Endothelial cell of umbilical vein (primary cell): ENCODE measurements around the gene FOXJ1. TPM values are rescaled to one million over a fixed set of nuclear protein-coding genes. Genes with fewer than 3 reads are reported as not detected.
A peak's percentile ranks its signal among the peaks of the same experiment; 100 is the strongest.

Experiments used
- BruUV-seq: library from RNA; stranded (reverse); fragments of 400-500 nt; replicated peaks from 2 replicates; lab custom pipeline; 2021; lab: Mats Ljungman, UMichigan
- CTCF ChIA-PET: fragments of 300-600, 350-600 bp; sonication (Branson Sonifier 250); formaldehyde crosslinking; loops from one replicate; lab custom pipeline; 2021; ENCODE audit warnings: antibody characterized with exemption, inconsistent platforms; lab: Charles Lee
- POLR2A ChIA-PET: fragments of 300-600, 350-600 bp; sonication (Branson Sonifier 250); formaldehyde crosslinking; loops from one replicate; lab custom pipeline; 2021; ENCODE audit warnings: antibody characterized with exemption, inconsistent platforms; lab: Charles Lee
- DNase-seq: peaks from one replicate; pipeline ENCODE4 v3.0.0-alpha.2; 2011; ENCODE audit warnings: low read depth, low spot score
- FAIRE-seq: peaks from 2 replicates; lab custom pipeline; 2011; peaks lifted over from hg19 to GRCh38; lab: Jason Lieb, UNC
- H2AFZ ChIP-seq: 2 replicates; pipeline ENCODE4 v1.6.0; 2012; ENCODE audit warnings: low read depth, low read length, control low read depth, inconsistent platforms
- H3K27ac ChIP-seq: 2 replicates; pipeline ENCODE4 v1.5.1; 2011; ENCODE audit warnings: low read depth, mild to moderate bottlenecking, control low read depth, low read length, moderate library complexity; ENCODE audit not compliant: insufficient read depth
- H3K27me3 ChIP-seq, 2 experiments: 2 replicates each; pipeline versions ENCODE4 v1.6.0 to v1.6.1; 2011; ENCODE audit warnings: low read length in 2 of 2, mixed read lengths in 1 of 2; ENCODE audit not compliant: control insufficient read depth in 2 of 2, insufficient read depth in 2 of 2
- H3K36me3 ChIP-seq, 2 experiments: 2 replicates in 1 of 2; 3 replicates in 1 of 2; pipeline ENCODE4 v1.5.1; 2011; ENCODE audit warnings: low read length in 2 of 2, mild to moderate bottlenecking in 1 of 2, moderate library complexity in 1 of 2; ENCODE audit not compliant: control insufficient read depth in 2 of 2, insufficient read depth in 2 of 2; ENCODE audit errors: extremely low read depth in 1 of 2
- H3K4me1 ChIP-seq: 3 replicates; pipeline ENCODE4 v1.5.1; 2011; ENCODE audit warnings: mild to moderate bottlenecking, low read length; ENCODE audit not compliant: control insufficient read depth, insufficient read depth; ENCODE audit errors: extremely low read depth
- H3K4me2 ChIP-seq: 2 replicates; pipeline ENCODE4 v1.6.1; 2011; ENCODE audit warnings: low read length, control low read depth, mixed read lengths; ENCODE audit not compliant: insufficient read depth
- H3K4me3 ChIP-seq, 3 experiments: fragments of 200-600 bp in 1 of 3; sonication (generic), shearing (Covaris generic) in 1 of 3; replicated peaks in 1 of 3; 2 replicates each; pipeline ENCODE4 v1.5.1; 2011 to 2016; ENCODE audit warnings: control low read depth in 3 of 3, low read length in 3 of 3, mild to moderate bottlenecking in 2 of 3, inconsistent platforms in 1 of 3, low read depth in 1 of 3, moderate library complexity in 1 of 3; ENCODE audit not compliant: insufficient read depth in 1 of 3
- H3K79me2 ChIP-seq: 2 replicates; pipeline ENCODE4 v1.6.0; 2012; ENCODE audit warnings: low read length, inconsistent platforms; ENCODE audit not compliant: control insufficient read depth, insufficient read depth
- H3K9ac ChIP-seq: replicated peaks from 2 replicates; pipeline ENCODE3; 2011; ENCODE audit warnings: low read length, control low read depth; ENCODE audit not compliant: insufficient read depth; ENCODE audit errors: extremely low read depth
- H3K9me1 ChIP-seq: replicated peaks from 3 replicates; pipeline ENCODE4 v1.6.0; 2011; ENCODE audit warnings: mild to moderate bottlenecking, low read length; ENCODE audit not compliant: control insufficient read depth, insufficient read depth; ENCODE audit errors: extremely low read depth
- H3K9me3 ChIP-seq: replicated peaks from 2 replicates; pipeline ENCODE4 v1.5.1; 2012; ENCODE audit warnings: low read length, inconsistent platforms; ENCODE audit not compliant: control insufficient read depth, insufficient read depth
- H4K20me1 ChIP-seq: replicated peaks from 2 replicates; pipeline ENCODE3; 2011; ENCODE audit warnings: mild to moderate bottlenecking, low read length; ENCODE audit not compliant: control insufficient read depth, insufficient read depth; ENCODE audit errors: extremely low read depth
- EZH2 ChIP-seq: IDR thresholded peaks from 2 replicates; pipeline ENCODE4 v1.6.1; 2012; ENCODE audit warnings: borderline replicate concordance, low read depth, mild to moderate bottlenecking, moderate library complexity, low read length, inconsistent platforms; ENCODE audit not compliant: severe bottlenecking
- JUN ChIP-seq: IDR thresholded peaks from 2 replicates; pipeline ENCODE4 v1.6.1; 2011; ENCODE audit warnings: borderline replicate concordance, low read depth; ENCODE audit not compliant: insufficient read length, insufficient read depth
- POLR2A ChIP-seq: IDR thresholded peaks from 2 replicates; pipeline ENCODE4 v1.6.1; 2012; ENCODE audit warnings: low read depth, mild to moderate bottlenecking, control low read depth, low read length
- POLR2AphosphoS5 ChIP-seq: IDR thresholded peaks from 2 replicates; pipeline ENCODE4 v1.6.1; 2012; ENCODE audit warnings: low read depth, mild to moderate bottlenecking, control low read depth, low read length, moderate library complexity; ENCODE audit not compliant: insufficient read depth
- dilution Hi-C: fragments of 300-500 bp; cut with MboI; formaldehyde crosslinking; loops from one replicate; pipeline ENCODE4 v1.15.0; 2019; ENCODE audit warnings: low sequenced_read_pairs; ENCODE audit not compliant: extremely low pct_ligation_motif_present
- intact Hi-C: fragments of 100-400 bp; cut with micrococcal nuclease; formaldehyde crosslinking; loops from one replicate; pipeline ENCODE4 v1.10.0; 2022
- polyA plus RNA-seq, 4 experiments: library from polyadenylated mRNA; depleted of rRNA in 3 of 4; stranded (reverse) in 3 of 4; unstranded in 1 of 4; fragments of >200 nt; gene quantifications; 2 replicates each; pipeline versions ENCODE4 v1.2.1 to v1.2.3, GENCODE V29; 2011 to 2012; ENCODE audit warnings: missing spikeins in 1 of 4
- total RNA-seq: library from RNA; stranded (reverse); gene quantifications from 2 replicates; pipeline ENCODE4 v1.2.3, GENCODE V29; 2021
- TF ChIP-seq, protein P1 (sequence below), 2 donors: IDR thresholded peaks; 1 replicate in 1 of 2; 2 replicates in 1 of 2; pipeline ENCODE4 v1.5.1; 2011; ENCODE audit warnings: low read length in 2 of 2, mild to moderate bottlenecking in 2 of 2, moderate library complexity in 2 of 2, control low read depth in 1 of 2, inconsistent platforms in 1 of 2, low read depth in 1 of 2; ENCODE audit not compliant: insufficient read depth in 1 of 2; ENCODE audit errors: extremely low read depth in 1 of 2

Gene FOXJ1
- total and polyA plus RNA-seq, 2 donors (not counting 3 experiments of a cell fraction or from before 2014, with no cell fraction given) = not detected

DNA sequence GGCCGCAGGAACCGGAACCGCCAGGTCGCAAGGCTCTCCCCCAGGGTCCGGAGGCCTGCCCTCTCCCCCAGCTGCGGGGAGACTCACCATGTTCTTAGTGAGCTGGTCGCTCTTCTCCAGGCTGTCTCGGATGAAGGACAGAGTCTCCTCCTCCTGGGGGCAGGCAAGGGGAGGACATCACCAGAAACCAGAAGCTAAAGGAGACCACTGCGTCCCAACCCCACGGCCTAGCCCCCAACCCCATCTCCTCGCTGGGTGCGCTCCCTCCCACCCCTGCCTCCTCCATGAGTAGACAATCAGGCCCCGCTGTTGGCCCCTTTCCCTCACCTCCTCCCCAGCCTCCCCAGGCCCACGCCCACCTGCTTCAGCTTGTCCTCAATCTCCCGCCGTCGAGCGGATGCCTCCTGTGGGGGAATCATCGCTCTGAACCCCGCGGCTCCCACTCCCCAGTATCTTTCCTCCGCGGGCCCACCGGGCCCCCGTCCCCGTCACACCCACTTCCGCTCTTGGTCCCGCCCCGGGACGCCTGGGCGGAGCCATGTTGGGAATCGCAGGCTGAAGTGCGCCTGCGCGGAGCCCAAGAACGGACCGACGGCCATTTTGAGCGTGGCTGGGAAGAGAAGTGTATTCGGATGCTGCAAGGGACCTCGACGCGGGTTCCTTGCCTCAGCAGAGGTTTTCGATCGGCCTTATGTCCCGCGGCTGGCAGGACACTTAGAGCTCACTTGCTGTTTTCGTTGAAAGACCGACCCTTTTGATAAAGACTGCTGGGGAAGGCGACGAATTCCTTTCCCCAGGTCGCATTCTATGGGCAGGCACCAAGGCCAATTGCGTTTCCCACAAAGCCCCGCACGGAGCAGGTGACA is 37.5 kb downstream of the FOXJ1 start, which contains the start of gene EXOC7:
Gene EXOC7, minus strand, starts transcription at position 514 of the 866 bp plus-strand sequence. Its CDS starts 95 bp downstream, at position 419.
- Histone ChIP-seq H3K4me1 (peaks cover 8% of the 10 kb centered on the region), H3K27ac (peak within 1 kb of the TSS; percentile 52), H3K27me3 (no peaks in the 10 kb centered on the region), H3K4me2 (peak within 1 kb of the TSS; percentile 79), H4K20me1 (no peaks in the 10 kb centered on the region), H3K9ac (peak within 1 kb of the TSS; percentile 69), H2AFZ (peak within 1 kb of the TSS; percentile 98), H3K4me3 (peak within 1 kb of the TSS; percentile 73 to 87 (median 78)), H3K79me2 (peaks cover 11% of the 10 kb centered on the region), H3K36me3 (peaks cover 0 to 7% of the 10 kb centered on the region in 2 experiments), H3K9me3 (no peaks in the 10 kb centered on the region), H3K9me1 (no peaks in the 10 kb centered on the region)
- FAIRE-seq (peak; percentile 91), DNase-seq (peak; percentile 91)
- dilution Hi-C loops = no loop called here
- intact Hi-C loops = loop anchor here (1.0 kb wide), 2 partner anchors 12 to 31 kb away; partner anchors contain the start of gene SRP68
- no TSS peak for BruUV-seq
- TF ChIP-seq, protein P1, sequence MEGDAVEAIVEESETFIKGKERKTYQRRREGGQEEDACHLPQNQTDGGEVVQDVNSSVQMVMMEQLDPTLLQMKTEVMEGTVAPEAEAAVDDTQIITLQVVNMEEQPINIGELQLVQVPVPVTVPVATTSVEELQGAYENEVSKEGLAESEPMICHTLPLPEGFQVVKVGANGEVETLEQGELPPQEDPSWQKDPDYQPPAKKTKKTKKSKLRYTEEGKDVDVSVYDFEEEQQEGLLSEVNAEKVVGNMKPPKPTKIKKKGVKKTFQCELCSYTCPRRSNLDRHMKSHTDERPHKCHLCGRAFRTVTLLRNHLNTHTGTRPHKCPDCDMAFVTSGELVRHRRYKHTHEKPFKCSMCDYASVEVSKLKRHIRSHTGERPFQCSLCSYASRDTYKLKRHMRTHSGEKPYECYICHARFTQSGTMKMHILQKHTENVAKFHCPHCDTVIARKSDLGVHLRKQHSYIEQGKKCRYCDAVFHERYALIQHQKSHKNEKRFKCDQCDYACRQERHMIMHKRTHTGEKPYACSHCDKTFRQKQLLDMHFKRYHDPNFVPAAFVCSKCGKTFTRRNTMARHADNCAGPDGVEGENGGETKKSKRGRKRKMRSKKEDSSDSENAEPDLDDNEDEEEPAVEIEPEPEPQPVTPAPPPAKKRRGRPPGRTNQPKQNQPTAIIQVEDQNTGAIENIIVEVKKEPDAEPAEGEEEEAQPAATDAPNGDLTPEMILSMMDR (IDR thresholded peaks at IDR 0.05; ENCODE audit: extremely low read depth in 1 of 2, insufficient read depth in 1 of 2, low read depth in 1 of 2, low read length in 2 of 2) = peak in 1 of 2 donors; percentile 17
- no peak for TF ChIP-seq JUN
- TF ChIP-seq POLR2AphosphoS5 = peak; percentile 65
- TF ChIP-seq EZH2 = no peak
- peak; percentile 88 for TF ChIP-seq POLR2A
- ChIA-PET POLR2A (interaction anchor here (1.2 kb wide), 1 partner anchor 31 kb away, joined by 5 read pairs; the partner anchor contains the start of gene SRP68), CTCF (interaction anchor here (1.0 to 4.2 kb wide), 10 partner anchors 10 to 295 kb away, joined by 3 to 24 read pairs (median 4); partner anchors contain the start of genes MRPL38 and PRPSAP1)
